Prostate gland (tissue), 2 donors: ENCODE measurements around the gene SERPINB6.
A peak's percentile ranks its signal among the peaks of the same experiment; 100 is the strongest.

Source experiments
- CTCF ChIP-seq, 4 experiments: fragments of 200-600 bp in 2 of 4; fragments of 450-650 bp in 2 of 4; sonication (generic) in 2 of 4; IDR thresholded peaks; 1 replicate in 3 of 4; 2 replicates in 1 of 4; pipeline ENCODE4 v1.5.1; 2016 to 2019; ENCODE audit warnings: antibody characterized with exemption in 4 of 4, mild to moderate bottlenecking in 2 of 4, moderate library complexity in 2 of 4
- POLR2AphosphoS5 ChIP-seq: sonication (generic); formaldehyde crosslinking; IDR thresholded peaks from one replicate; pipeline ENCODE4 v1.6.1; 2017; ENCODE audit warnings: antibody characterized with exemption

GRCh38 chr6:2989332-2990247 lies 18.2 kb upstream of the SERPINB6 start:
- TF ChIP-seq POLR2AphosphoS5 (peak; percentile 80), CTCF (IDR thresholded peaks at IDR 0.05) (no peak)
